Natural killer cell (primary cell): Measurements from ENCODE around the gene BEND7. TPM values are rescaled to one million over a fixed set of nuclear protein-coding genes. Genes with fewer than 3 reads are reported as not detected.

ENCODE experiments used
- ATAC-seq, 3 donors: fragments of 150-1000 bp in 2 of 3; fragments of 200-7000 bp in 1 of 3; cut with Tn5 transposase; 1 replicate in 1 of 3; 2 replicates in 2 of 3; pipeline ENCODE4 v1.10.0; 2021; ENCODE audit warnings: mild to moderate bottlenecking in 2 of 3, moderate library complexity in 2 of 3
- DNase-seq, 2 donors: peaks; one replicate each; pipeline versions ENCODE4 v3.0.0 to v3.0.0-alpha.2; 2013 to 2021; ENCODE audit warnings: mixed read lengths in 1 of 2
- H3K27ac ChIP-seq: one replicate; pipeline ENCODE4 v1.5.1; 2013; ENCODE audit warnings: mild to moderate bottlenecking, low read length
- H3K27me3 ChIP-seq: one replicate; pipeline ENCODE4 v1.6.1; 2013; ENCODE audit warnings: low read length; ENCODE audit not compliant: control insufficient read depth, insufficient read depth
- H3K36me3 ChIP-seq: one replicate; pipeline ENCODE4 v1.6.1; 2013; ENCODE audit warnings: low read length; ENCODE audit not compliant: control insufficient read depth, insufficient read depth
- H3K4me1 ChIP-seq: one replicate; pipeline ENCODE4 v1.6.1; 2013; ENCODE audit warnings: low read length; ENCODE audit not compliant: control insufficient read depth, insufficient read depth
- H3K4me3 ChIP-seq: one replicate; pipeline ENCODE4 v1.5.1; 2013; ENCODE audit warnings: low read length
- H3K9me3 ChIP-seq: one replicate; pipeline ENCODE4 v1.6.1; 2013; ENCODE audit warnings: low read length; ENCODE audit not compliant: control insufficient read depth, insufficient read depth
- H3K27ac Mint-ChIP-seq, 2 donors: one replicate each; pipeline ENCODE4 v1.8.0; 2022; ENCODE audit warnings: mild to moderate bottlenecking in 2 of 2, mixed read lengths in 2 of 2, moderate library complexity in 1 of 2
- H3K27me3 Mint-ChIP-seq, 2 donors: one replicate each; pipeline ENCODE4 v1.8.0; 2022; ENCODE audit warnings: low read depth in 2 of 2, mixed read lengths in 2 of 2
- H3K36me3 Mint-ChIP-seq: one replicate; pipeline ENCODE4 v1.8.0; 2022; ENCODE audit warnings: mixed read lengths
- H3K4me1 Mint-ChIP-seq, 2 donors: one replicate each; pipeline ENCODE4 v1.8.0; 2022; ENCODE audit warnings: mixed read lengths in 2 of 2
- H3K4me3 Mint-ChIP-seq: one replicate; pipeline ENCODE4 v1.8.0; 2022; ENCODE audit warnings: mild to moderate bottlenecking, moderate library complexity, mixed read lengths
- H3K9me3 Mint-ChIP-seq, 2 donors: one replicate each; pipeline ENCODE4 v1.8.0; 2022; ENCODE audit warnings: mixed read lengths in 2 of 2
- WGBS: methylation state at CpG from one replicate; pipeline ENCODE4 v1.1.7; 2013; ENCODE audit warnings: missing lambda C conversion rate; ENCODE audit not compliant: insufficient coverage; 5-methylcytosine and 5-hydroxymethylcytosine counted together
- intact Hi-C: fragments of 100-400 bp; cut with micrococcal nuclease; formaldehyde crosslinking; loops from one replicate; pipeline ENCODE4 v1.14.2; 2022
- total RNA-seq, 4 donors: library from RNA; stranded (reverse); fragments of 120-200 nt in 1 of 4; gene quantifications; one replicate each; pipeline versions ENCODE4 v1.2.3 to v1.2.4, GENCODE V29; 2013 to 2022
- TF ChIP-seq, protein P1 (sequence below): fragments of 200-600 bp; IDR thresholded peaks from one replicate; pipeline ENCODE4 v1.8.0; 2022; ENCODE audit warnings: antibody characterized with exemption

Gene BEND7
- total RNA-seq, 3 donors from 2014 or later (not counting 1 experiment from before 2014, with no cell fraction given): 0.38 TPM; not detected in 2

DNA sequence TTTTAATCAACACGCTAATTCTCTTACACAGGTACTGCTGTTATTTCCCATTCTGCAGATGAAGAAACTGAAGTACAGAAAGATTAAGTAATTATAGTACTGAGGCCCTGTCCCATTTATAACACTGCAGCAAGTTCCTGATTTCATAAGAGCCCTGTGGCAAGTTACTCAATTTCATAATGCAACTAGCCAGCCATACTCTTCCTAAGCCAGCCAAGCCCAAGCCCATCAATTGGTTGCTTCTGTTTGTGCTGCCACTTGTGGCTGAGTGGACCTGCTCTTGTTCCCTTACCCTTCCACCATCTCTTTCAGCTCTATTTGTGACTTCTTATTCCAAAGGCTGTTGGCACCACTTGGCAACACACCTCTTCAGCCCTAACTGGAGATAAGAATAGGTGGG is 38.2 kb upstream of the BEND7 start:
- Mint-ChIP-seq H3K9me3 (no peaks in the 10 kb centered on the region), H3K4me1 (no peaks in the 10 kb centered on the region), H3K4me3 (no peak overlapping the region), H3K27ac (no peak overlapping the region), H3K27me3 (peaks cover 19 to 28% of the 10 kb centered on the region in 2 donors), H3K36me3 (no peaks in the 10 kb centered on the region)
- Histone ChIP-seq H3K9me3 (no peaks in the 10 kb centered on the region), H3K36me3 (no peaks in the 10 kb centered on the region), H3K27me3 (no peaks in the 10 kb centered on the region), H3K27ac (no peak overlapping the region), H3K4me3 (no peak overlapping the region), H3K4me1 (no peaks in the 10 kb centered on the region)
- DNase-seq (no peak), ATAC-seq (no peak)
- TF ChIP-seq, protein P1, sequence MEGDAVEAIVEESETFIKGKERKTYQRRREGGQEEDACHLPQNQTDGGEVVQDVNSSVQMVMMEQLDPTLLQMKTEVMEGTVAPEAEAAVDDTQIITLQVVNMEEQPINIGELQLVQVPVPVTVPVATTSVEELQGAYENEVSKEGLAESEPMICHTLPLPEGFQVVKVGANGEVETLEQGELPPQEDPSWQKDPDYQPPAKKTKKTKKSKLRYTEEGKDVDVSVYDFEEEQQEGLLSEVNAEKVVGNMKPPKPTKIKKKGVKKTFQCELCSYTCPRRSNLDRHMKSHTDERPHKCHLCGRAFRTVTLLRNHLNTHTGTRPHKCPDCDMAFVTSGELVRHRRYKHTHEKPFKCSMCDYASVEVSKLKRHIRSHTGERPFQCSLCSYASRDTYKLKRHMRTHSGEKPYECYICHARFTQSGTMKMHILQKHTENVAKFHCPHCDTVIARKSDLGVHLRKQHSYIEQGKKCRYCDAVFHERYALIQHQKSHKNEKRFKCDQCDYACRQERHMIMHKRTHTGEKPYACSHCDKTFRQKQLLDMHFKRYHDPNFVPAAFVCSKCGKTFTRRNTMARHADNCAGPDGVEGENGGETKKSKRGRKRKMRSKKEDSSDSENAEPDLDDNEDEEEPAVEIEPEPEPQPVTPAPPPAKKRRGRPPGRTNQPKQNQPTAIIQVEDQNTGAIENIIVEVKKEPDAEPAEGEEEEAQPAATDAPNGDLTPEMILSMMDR: no peak
- intact Hi-C loops: no loop called here
- 83% methylated on average over 1 of the region's 1 CpG for WGBS

DNA sequence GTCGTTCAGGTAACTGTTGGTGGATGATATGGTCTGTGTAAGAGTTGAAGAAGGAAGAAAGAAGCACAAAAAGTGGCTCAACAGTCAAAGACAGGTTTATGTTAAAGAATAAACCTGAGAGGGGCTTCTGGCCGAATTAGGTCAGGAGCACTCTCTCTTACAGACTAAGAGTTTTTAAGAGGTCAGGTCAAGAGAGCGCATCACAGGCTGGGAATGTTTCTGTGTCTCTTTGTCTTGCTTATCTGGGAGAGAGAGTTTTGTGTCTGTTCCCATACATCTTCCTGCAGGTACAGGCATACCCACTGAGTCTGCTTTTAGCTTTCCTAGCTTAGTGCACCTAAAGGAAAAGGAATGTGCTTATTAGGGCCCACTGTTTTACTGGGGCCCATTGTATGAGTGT is 35.8 kb upstream of the BEND7 start:
- H3K4me3 Mint-ChIP-seq: no peak overlapping the region
- DNase-seq (no peak), ATAC-seq (no peak)
- no peak overlapping the region for H3K27ac ChIP-seq
- no peak overlapping the region for H3K27ac Mint-ChIP-seq
- H3K4me3 ChIP-seq: no peak overlapping the region
- TF ChIP-seq, protein P1: no peak
- no peaks in the 10 kb centered on the region for H3K36me3 ChIP-seq
- no peaks in the 10 kb centered on the region for H3K27me3 ChIP-seq
- 89% methylated on average over 3 of the region's 3 CpGs for WGBS
- H3K9me3 Mint-ChIP-seq: no peaks in the 10 kb centered on the region
- intact Hi-C loops: no loop called here
- H3K36me3 Mint-ChIP-seq: no peaks in the 10 kb centered on the region
- H3K9me3 ChIP-seq: no peaks in the 10 kb centered on the region
- H3K4me1 ChIP-seq: no peaks in the 10 kb centered on the region
- H3K27me3 Mint-ChIP-seq: peaks cover 16 to 27% of the 10 kb centered on the region in 2 donors
- H3K4me1 Mint-ChIP-seq: no peaks in the 10 kb centered on the region

DNA sequence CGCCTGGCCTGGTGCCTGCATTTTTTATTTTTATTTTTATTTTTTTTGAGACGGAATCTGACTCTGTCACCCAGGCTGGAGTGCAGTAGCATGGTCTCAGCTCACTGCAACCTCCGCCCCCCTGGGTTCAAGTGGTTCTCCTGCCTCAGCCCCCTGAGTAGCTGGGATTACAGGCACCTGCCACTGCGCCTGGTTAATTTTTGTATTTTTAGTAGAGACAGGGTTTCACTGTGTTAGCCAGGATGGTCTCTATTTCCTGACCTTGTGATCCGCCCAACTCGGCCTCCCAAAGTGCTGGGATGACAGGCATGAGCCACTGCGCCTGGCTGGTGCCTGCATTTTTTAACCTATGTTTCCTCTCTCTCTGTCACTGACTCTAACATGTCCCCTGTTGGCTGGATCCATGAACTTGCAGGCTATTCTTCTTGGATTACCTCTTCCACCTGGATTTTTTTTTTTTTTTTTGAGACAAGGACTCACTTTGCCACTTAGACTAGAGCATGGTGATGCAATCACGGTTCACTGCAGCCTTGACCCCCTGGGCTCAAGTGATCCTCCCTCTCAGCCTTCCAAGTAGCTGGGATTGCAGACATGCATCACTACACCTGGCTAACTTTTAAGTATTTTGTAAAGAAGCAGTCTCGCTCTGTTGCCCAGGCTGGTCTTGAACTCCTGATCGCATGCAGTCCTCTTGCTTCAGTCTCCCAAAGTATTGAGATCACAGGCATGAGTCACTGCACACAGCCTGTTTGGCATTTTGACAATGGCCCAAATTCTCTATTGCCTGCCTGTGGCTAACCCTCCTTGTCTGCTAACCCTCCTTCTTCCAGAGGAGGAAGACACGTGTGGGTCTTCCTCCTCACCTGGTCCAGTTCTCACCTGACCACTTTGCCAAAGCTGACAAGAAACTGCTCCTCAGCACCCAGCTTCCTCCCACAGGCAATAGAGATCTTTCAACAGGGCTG is 34.9 kb upstream of the BEND7 start:
- intact Hi-C loops: no loop called here
- no peaks in the 10 kb centered on the region for H3K36me3 ChIP-seq
- no peak for ATAC-seq
- no peaks in the 10 kb centered on the region for H3K9me3 ChIP-seq
- H3K36me3 Mint-ChIP-seq: no peaks in the 10 kb centered on the region
- no peaks in the 10 kb centered on the region for H3K4me1 ChIP-seq
- peaks cover 16 to 27% of the 10 kb centered on the region in 2 donors for H3K27me3 Mint-ChIP-seq
- TF ChIP-seq, protein P1: no peak
- H3K9me3 Mint-ChIP-seq: no peaks in the 10 kb centered on the region
- H3K27me3 ChIP-seq: no peaks in the 10 kb centered on the region
- no peak for DNase-seq
- no peak overlapping the region for H3K27ac Mint-ChIP-seq
- H3K4me1 Mint-ChIP-seq: no peaks in the 10 kb centered on the region
- no peak overlapping the region for H3K4me3 ChIP-seq
- WGBS: 90% methylated on average over 11 of the region's 11 CpGs
- H3K4me3 Mint-ChIP-seq: no peak overlapping the region
- no peak overlapping the region for H3K27ac ChIP-seq
